Neural cell (in vitro differentiated cells): ENCODE measurements around the gene INO80C. TPM values are rescaled to one million over a fixed set of nuclear protein-coding genes. Genes with fewer than 3 reads are reported as not detected.

Experiments used
- H2AFZ ChIP-seq: fragments of 200-600, 300-800 bp; sonication (generic), shearing (Covaris generic); 2 replicates; pipeline ENCODE4 v1.6.0; 2014; ENCODE audit warnings: low read depth, mild to moderate bottlenecking, antibody characterized with exemption, low read length, moderate library complexity
- H3F3A ChIP-seq: fragments of 200-600 bp; shearing (Covaris generic); 2 replicates; pipeline ENCODE4 v1.6.1; 2016; ENCODE audit warnings: mild to moderate bottlenecking, moderate library complexity, mixed read lengths, antibody characterized with exemption, low read length; ENCODE audit not compliant: insufficient read depth, poor library complexity, severe bottlenecking
- H3K27ac ChIP-seq: fragments of 200-600, 300-800 bp; sonication (generic), shearing (Covaris generic); 2 replicates; pipeline ENCODE4 v1.5.1; 2014; ENCODE audit warnings: mild to moderate bottlenecking, low read length, moderate library complexity
- H3K27me3 ChIP-seq: fragments of 300-800, 200-600 bp; sonication (generic), shearing (Covaris generic); 2 replicates; pipeline ENCODE4 v1.6.0; 2014; ENCODE audit warnings: mild to moderate bottlenecking, low read depth, low read length, moderate library complexity; ENCODE audit not compliant: insufficient read depth
- H3K36me3 ChIP-seq: fragments of 300-800, 200-600 bp; sonication (generic), shearing (Covaris generic); 2 replicates; pipeline ENCODE4 v1.5.1; 2014; ENCODE audit warnings: mild to moderate bottlenecking, antibody characterized with exemption, low read length, moderate library complexity; ENCODE audit not compliant: insufficient read depth
- H3K4me2 ChIP-seq: fragments of 300-800, 200-600 bp; sonication (generic), shearing (Covaris generic); 2 replicates; pipeline ENCODE4 v1.6.0; 2014; ENCODE audit warnings: mild to moderate bottlenecking, low read length
- H3K4me3 ChIP-seq: fragments of 300-800, 200-600 bp; sonication (generic), shearing (Covaris generic); 2 replicates; pipeline ENCODE4 v1.5.1; 2014; ENCODE audit warnings: mild to moderate bottlenecking, low read length, moderate library complexity
- H3K79me2 ChIP-seq: fragments of 200-600 bp; shearing (Covaris generic); replicated peaks from 2 replicates; pipeline ENCODE4 v1.6.0; 2014; ENCODE audit warnings: mild to moderate bottlenecking, low read length, moderate library complexity; ENCODE audit not compliant: insufficient read depth
- H3K9ac ChIP-seq: fragments of 300-800, 200-600 bp; sonication (generic), shearing (Covaris generic); 2 replicates; pipeline ENCODE4 v1.6.1; 2016; ENCODE audit warnings: mild to moderate bottlenecking, low read length, mixed read lengths
- H3K9me2 ChIP-seq: fragments of 200-600 bp; shearing (Covaris generic); 2 replicates; pipeline ENCODE4 v1.6.1; 2016; ENCODE audit warnings: mild to moderate bottlenecking, low read length, mixed read lengths; ENCODE audit not compliant: insufficient read depth
- H3K9me3 ChIP-seq: fragments of 200-600, 300-800 bp; sonication (generic), shearing (Covaris generic); 2 replicates; pipeline ENCODE4 v1.6.1; 2016; ENCODE audit warnings: mild to moderate bottlenecking, mixed run types, low read length, moderate library complexity, mixed read lengths
- H4K20me1 ChIP-seq: fragments of 200-600 bp; shearing (Covaris generic); 2 replicates; pipeline ENCODE4 v1.6.1; 2016; ENCODE audit warnings: mild to moderate bottlenecking, mixed run types; ENCODE audit not compliant: insufficient read depth
- CTCF ChIP-seq: fragments of 450-650 bp; IDR thresholded peaks from 2 replicates; pipeline ENCODE4 v1.5.1; 2014; ENCODE audit warnings: antibody characterized with exemption, mild to moderate bottlenecking, moderate library complexity; ENCODE audit not compliant: poor library complexity, severe bottlenecking
- EP300 ChIP-seq: fragments of 450-650 bp; conservative IDR thresholded peaks from 2 replicates; pipeline ENCODE4 v1.6.1; 2014; ENCODE audit warnings: antibody characterized with exemption, mild to moderate bottlenecking, moderate library complexity; ENCODE audit not compliant: poor library complexity, severe bottlenecking
- EZH2 ChIP-seq: fragments of 200-600, 300-800 bp; shearing (Covaris generic), sonication (generic); IDR thresholded peaks from 2 replicates; pipeline ENCODE4 v1.6.1; 2014; ENCODE audit warnings: antibody characterized with exemption, low read length, borderline replicate concordance, mild to moderate bottlenecking; ENCODE audit not compliant: insufficient read depth, poor library complexity, severe bottlenecking
- MXI1 ChIP-seq: fragments of 450-650 bp; conservative IDR thresholded peaks from 2 replicates; pipeline ENCODE4 v1.6.1; 2014; ENCODE audit warnings: antibody characterized with exemption, mild to moderate bottlenecking; ENCODE audit not compliant: poor library complexity, severe bottlenecking
- POLR2AphosphoS5 ChIP-seq: IDR thresholded peaks from 2 replicates; pipeline ENCODE4 v1.6.1; 2012
- RAD21 ChIP-seq: fragments of 450-650 bp; conservative IDR thresholded peaks from 2 replicates; pipeline ENCODE4 v1.6.1; 2014; ENCODE audit warnings: antibody characterized with exemption, mild to moderate bottlenecking, moderate library complexity
- REST ChIP-seq: IDR thresholded peaks from 2 replicates; pipeline ENCODE4 v1.6.1; 2012; ENCODE audit warnings: borderline replicate concordance
- SMC3 ChIP-seq: fragments of 450-650 bp; conservative IDR thresholded peaks from 2 replicates; pipeline ENCODE4 v1.6.1; 2014; ENCODE audit warnings: antibody characterized with exemption, mild to moderate bottlenecking, moderate library complexity; ENCODE audit not compliant: poor library complexity
- TAF1 ChIP-seq: IDR thresholded peaks from 2 replicates; pipeline ENCODE4 v1.6.1; 2012; ENCODE audit warnings: low read depth
- polyA plus RNA-seq: library from polyadenylated mRNA; depleted of rRNA; stranded (reverse); fragments of >200 nt; gene quantifications from 2 replicates; pipeline ENCODE4 v1.2.3, GENCODE V29; 2014

The INO80C gene
- polyA plus RNA-seq, 1 donor from 2014 or later: 30.5 TPM

GRCh38 chr18:35441857-35442595 lies 55.7 kb downstream of the INO80C start:
- Histone ChIP-seq H3K36me3 (no peaks in the 10 kb centered on the region), H4K20me1 (no peaks in the 10 kb centered on the region), H3F3A (no peaks in the 10 kb centered on the region), H3K27ac (no peak overlapping the region), H2AFZ (no peak overlapping the region), H3K4me2 (no peak overlapping the region), H3K9ac (no peak overlapping the region), H3K27me3 (no peaks in the 10 kb centered on the region), H3K9me2 (no peaks in the 10 kb centered on the region), H3K9me3 (no peaks in the 10 kb centered on the region), H3K4me3 (no peak overlapping the region), H3K79me2 (no peaks in the 10 kb centered on the region)
- no peak for TF ChIP-seq MXI1
- TF ChIP-seq POLR2AphosphoS5: no peak
- TF ChIP-seq REST: no peak
- no peak for TF ChIP-seq RAD21
- TF ChIP-seq CTCF: no peak
- TF ChIP-seq EZH2: no peak
- no peak for TF ChIP-seq SMC3
- no peak for TF ChIP-seq EP300
- TF ChIP-seq TAF1: no peak

- Histone ChIP-seq H2AFZ (no peak overlapping the region), H3K36me3 (no peaks in the 10 kb centered on the region), H3K4me3 (no peak overlapping the region)
Measured at GRCh38 chr18:35438480-35439234, 59.1 kb downstream of the INO80C start.

More at GRCh38 chr18:35438480-35439234, 59.1 kb downstream of the INO80C start:
- TF ChIP-seq EZH2 (no peak), TAF1 (no peak), MXI1 (no peak), POLR2AphosphoS5 (no peak), CTCF (no peak), SMC3 (no peak), EP300 (no peak)
- H3K4me2 ChIP-seq: no peak overlapping the region
- no peak overlapping the region for H3K9ac ChIP-seq
- no peaks in the 10 kb centered on the region for H4K20me1 ChIP-seq
- no peaks in the 10 kb centered on the region for H3F3A ChIP-seq
- no peak overlapping the region for H3K27ac ChIP-seq
- H3K27me3 ChIP-seq: no peaks in the 10 kb centered on the region
- H3K9me2 ChIP-seq: no peaks in the 10 kb centered on the region
- H3K9me3 ChIP-seq: no peaks in the 10 kb centered on the region
- H3K79me2 ChIP-seq: no peaks in the 10 kb centered on the region
